HepG2 (cell line): ENCODE measurements around the gene INO80.

Source experiments
- CHD2 ChIP-seq: IDR thresholded peaks from 2 replicates; pipeline ENCODE4 v1.6.1; 2011; ENCODE audit warnings: low read depth, low read length, improper control_type of control experiment
- HNRNPUL1 ChIP-seq: fragments of 200-400 bp; formaldehyde crosslinking; IDR thresholded peaks from 2 replicates; pipeline ENCODE4 v1.6.1; 2017; ENCODE audit warnings: low read depth, mild to moderate bottlenecking, low read length, moderate library complexity
- MXI1 ChIP-seq: IDR thresholded peaks from 3 replicates; pipeline ENCODE4 v1.6.1; 2012; ENCODE audit warnings: low read depth, low read length, inconsistent platforms, borderline replicate concordance
- MYNN ChIP-seq: sonication (generic); formaldehyde crosslinking; IDR thresholded peaks from 2 replicates; pipeline ENCODE4 v1.4.0; 2020; ENCODE audit warnings: mild to moderate bottlenecking, low read depth, missing genetic modification reagents
- PRPF4 ChIP-seq: fragments of 200-400 bp; formaldehyde crosslinking; IDR thresholded peaks from 2 replicates; pipeline ENCODE4 v1.6.1; 2016; ENCODE audit warnings: low read length, low read depth; ENCODE audit not compliant: poor library complexity, severe bottlenecking
- RBFOX2 ChIP-seq: fragments of 200-400 bp; formaldehyde crosslinking; IDR thresholded peaks from 2 replicates; pipeline ENCODE4 v1.6.1; 2017; ENCODE audit warnings: low read depth, mild to moderate bottlenecking, low read length
- SNAPC2 ChIP-seq: sonication (generic); formaldehyde crosslinking; IDR thresholded peaks from 2 replicates; pipeline ENCODE4 v1.8.1; 2022; ENCODE audit warnings: mild to moderate bottlenecking, missing genetic modification reagents
- TCF7L2 ChIP-seq: IDR thresholded peaks from 2 replicates; pipeline ENCODE4 v1.6.1; 2011; ENCODE audit warnings: mild to moderate bottlenecking, low read depth, low read length, moderate library complexity
- ZBTB8A ChIP-seq: sonication (generic); formaldehyde crosslinking; IDR thresholded peaks from 2 replicates; pipeline ENCODE4 v1.4.0; 2020; ENCODE audit warnings: mild to moderate bottlenecking, low read depth, missing genetic modification reagents, borderline replicate concordance
- ZNF296 ChIP-seq: sonication (generic); formaldehyde crosslinking; conservative IDR thresholded peaks from 2 replicates; pipeline ENCODE4 v1.5.0; 2020; ENCODE audit warnings: mild to moderate bottlenecking, missing genetic modification reagents
- TF ChIP-seq, protein P1 (sequence below): sonication (generic); formaldehyde crosslinking; IDR thresholded peaks from 2 replicates; pipeline ENCODE4 v1.5.0; 2020; ENCODE audit warnings: mild to moderate bottlenecking, missing genetic modification reagents, moderate library complexity
- TF ChIP-seq, protein P2 (sequence below): sonication (generic); formaldehyde crosslinking; IDR thresholded peaks from 2 replicates; pipeline ENCODE4 v1.8.1; 2023; ENCODE audit warnings: mild to moderate bottlenecking, missing genetic modification reagents
- TF ChIP-seq, protein P3 (sequence below): IDR thresholded peaks from 2 replicates; pipeline ENCODE4 v1.6.1; 2016; ENCODE audit warnings: low read depth, control low read depth

DNA sequence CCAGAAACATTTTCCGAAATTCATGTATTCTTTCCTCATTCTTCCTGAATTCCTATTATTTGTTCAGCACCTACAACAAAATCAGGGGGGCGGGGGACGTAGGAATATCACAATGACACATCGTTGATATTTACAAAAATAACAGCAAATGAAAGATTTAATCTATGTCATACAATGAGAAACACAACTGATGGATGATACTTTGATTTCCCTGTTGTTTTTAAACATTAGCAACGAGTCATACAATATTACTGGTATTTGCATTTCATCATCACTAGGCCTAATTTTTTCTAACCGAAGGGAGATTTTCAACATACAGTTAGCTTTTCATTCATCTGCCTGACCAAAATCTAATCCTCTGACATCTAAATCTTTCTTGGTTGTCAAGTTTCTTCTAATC lies 45.3 kb upstream of the INO80 start:
- TF ChIP-seq, protein P1, sequence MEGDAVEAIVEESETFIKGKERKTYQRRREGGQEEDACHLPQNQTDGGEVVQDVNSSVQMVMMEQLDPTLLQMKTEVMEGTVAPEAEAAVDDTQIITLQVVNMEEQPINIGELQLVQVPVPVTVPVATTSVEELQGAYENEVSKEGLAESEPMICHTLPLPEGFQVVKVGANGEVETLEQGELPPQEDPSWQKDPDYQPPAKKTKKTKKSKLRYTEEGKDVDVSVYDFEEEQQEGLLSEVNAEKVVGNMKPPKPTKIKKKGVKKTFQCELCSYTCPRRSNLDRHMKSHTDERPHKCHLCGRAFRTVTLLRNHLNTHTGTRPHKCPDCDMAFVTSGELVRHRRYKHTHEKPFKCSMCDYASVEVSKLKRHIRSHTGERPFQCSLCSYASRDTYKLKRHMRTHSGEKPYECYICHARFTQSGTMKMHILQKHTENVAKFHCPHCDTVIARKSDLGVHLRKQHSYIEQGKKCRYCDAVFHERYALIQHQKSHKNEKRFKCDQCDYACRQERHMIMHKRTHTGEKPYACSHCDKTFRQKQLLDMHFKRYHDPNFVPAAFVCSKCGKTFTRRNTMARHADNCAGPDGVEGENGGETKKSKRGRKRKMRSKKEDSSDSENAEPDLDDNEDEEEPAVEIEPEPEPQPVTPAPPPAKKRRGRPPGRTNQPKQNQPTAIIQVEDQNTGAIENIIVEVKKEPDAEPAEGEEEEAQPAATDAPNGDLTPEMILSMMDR (CRISPR knock-in tag) = no peak
- no peak for TF ChIP-seq ZBTB8A
- TF ChIP-seq, protein P2, sequence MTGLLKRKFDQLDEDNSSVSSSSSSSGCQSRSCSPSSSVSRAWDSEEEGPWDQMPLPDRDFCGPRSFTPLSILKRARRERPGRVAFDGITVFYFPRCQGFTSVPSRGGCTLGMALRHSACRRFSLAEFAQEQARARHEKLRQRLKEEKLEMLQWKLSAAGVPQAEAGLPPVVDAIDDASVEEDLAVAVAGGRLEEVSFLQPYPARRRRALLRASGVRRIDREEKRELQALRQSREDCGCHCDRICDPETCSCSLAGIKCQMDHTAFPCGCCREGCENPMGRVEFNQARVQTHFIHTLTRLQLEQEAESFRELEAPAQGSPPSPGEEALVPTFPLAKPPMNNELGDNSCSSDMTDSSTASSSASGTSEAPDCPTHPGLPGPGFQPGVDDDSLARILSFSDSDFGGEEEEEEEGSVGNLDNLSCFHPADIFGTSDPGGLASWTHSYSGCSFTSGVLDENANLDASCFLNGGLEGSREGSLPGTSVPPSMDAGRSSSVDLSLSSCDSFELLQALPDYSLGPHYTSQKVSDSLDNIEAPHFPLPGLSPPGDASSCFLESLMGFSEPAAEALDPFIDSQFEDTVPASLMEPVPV (CRISPR knock-in tag) = no peak
- no peak for TF ChIP-seq MYNN (CRISPR knock-in tag)
- TF ChIP-seq, protein P3, sequence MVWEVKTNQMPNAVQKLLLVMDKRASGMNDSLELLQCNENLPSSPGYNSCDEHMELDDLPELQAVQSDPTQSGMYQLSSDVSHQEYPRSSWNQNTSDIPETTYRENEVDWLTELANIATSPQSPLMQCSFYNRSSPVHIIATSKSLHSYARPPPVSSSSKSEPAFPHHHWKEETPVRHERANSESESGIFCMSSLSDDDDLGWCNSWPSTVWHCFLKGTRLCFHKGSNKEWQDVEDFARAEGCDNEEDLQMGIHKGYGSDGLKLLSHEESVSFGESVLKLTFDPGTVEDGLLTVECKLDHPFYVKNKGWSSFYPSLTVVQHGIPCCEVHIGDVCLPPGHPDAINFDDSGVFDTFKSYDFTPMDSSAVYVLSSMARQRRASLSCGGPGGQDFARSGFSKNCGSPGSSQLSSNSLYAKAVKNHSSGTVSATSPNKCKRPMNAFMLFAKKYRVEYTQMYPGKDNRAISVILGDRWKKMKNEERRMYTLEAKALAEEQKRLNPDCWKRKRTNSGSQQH (CRISPR knock-in tag) = no peak
- TF ChIP-seq MXI1 = no peak
- no peak for TF ChIP-seq SNAPC2 (CRISPR knock-in tag)
- TF ChIP-seq PRPF4 = no peak
- TF ChIP-seq RBFOX2 = no peak
- TF ChIP-seq TCF7L2 = no peak
- TF ChIP-seq CHD2 = no peak
- no peak for TF ChIP-seq HNRNPUL1
- no peak for TF ChIP-seq ZNF296 (CRISPR knock-in tag)
